Activated naive CD4-positive, alpha-beta T cell treated with anti-CD3 and anti-CD28 coated beads, Interleukin-2, amount 10 ng/mL, durations not matched to agents 7 days and 5 days (primary cell): ENCODE results near the gene ABCG5.

Experiments used
- CTCF ChIA-PET: fragments of 350-600 bp; sonication (Branson Sonifier 250); formaldehyde crosslinking; loops from one replicate; lab custom pipeline; 2021; ENCODE audit warnings: antibody characterized with exemption; lab: Charles Lee
- DNase-seq: peaks from one replicate; pipeline ENCODE4 v3.0.0-alpha.2; 2020
- H3K27ac Mint-ChIP-seq: one replicate; pipeline ENCODE4 v1.8.0; 2021; ENCODE audit warnings: mild to moderate bottlenecking, moderate library complexity, mixed read lengths
- H3K27me3 Mint-ChIP-seq: one replicate; pipeline ENCODE4 v1.8.0; 2021; ENCODE audit warnings: mild to moderate bottlenecking, mixed read lengths
- H3K36me3 Mint-ChIP-seq: one replicate; pipeline ENCODE4 v1.8.0; 2021; ENCODE audit warnings: mixed read lengths
- H3K4me1 Mint-ChIP-seq: one replicate; pipeline ENCODE4 v1.8.0; 2021; ENCODE audit warnings: mixed read lengths
- H3K4me3 Mint-ChIP-seq: one replicate; pipeline ENCODE4 v1.8.0; 2021; ENCODE audit warnings: mild to moderate bottlenecking, moderate library complexity, mixed read lengths
- H3K9me3 Mint-ChIP-seq: one replicate; pipeline ENCODE4 v1.8.0; 2021; ENCODE audit warnings: mixed read lengths

Gene ABCG5

DNA sequence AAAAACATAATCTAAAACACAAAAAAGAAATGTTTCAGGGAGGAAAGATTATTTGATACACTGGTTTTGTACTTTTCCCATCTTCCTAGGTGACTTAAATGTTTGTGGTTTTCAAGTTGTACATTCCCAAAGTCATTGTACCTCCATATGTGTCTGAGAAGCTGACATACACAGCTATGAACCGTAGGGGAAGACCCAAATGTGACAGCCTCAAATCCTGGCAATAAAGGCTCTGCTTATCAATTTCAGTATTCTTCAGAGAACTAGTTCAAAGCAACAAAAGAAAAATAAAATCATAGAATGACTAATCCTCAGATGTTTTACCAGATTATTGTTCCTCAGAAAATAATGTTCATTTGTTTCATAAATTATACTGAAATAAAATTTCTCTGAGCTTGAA, 62.3 kb downstream of the ABCG5 start:
- DNase-seq: no peak
- Mint-ChIP-seq H3K27me3 (peaks cover 6% of the 10 kb centered on the region), H3K9me3 (no peaks in the 10 kb centered on the region), H3K4me3 (no peak overlapping the region), H3K36me3 (no peaks in the 10 kb centered on the region), H3K27ac (no peak overlapping the region), H3K4me1 (peaks cover 11% of the 10 kb centered on the region)
- CTCF ChIA-PET: no interaction called here

DNA sequence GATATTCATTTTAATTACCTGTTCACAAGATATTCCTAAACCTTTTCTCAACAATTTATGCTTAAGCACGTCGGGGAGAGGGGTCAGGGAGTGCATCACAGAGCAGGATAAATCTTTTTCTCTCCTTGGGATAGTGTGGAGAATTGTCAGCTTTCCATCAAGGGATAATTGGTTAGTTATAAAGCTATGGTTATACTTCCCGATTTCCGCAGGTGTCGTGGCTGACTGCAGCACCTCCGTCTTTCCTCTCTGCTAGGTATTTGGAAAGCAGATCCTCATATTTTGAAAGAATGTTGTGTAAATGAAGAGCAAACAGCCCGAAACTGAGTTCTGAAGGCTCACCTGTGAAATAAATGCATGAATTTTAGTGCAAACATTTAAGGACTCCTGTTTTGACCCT, 64.0 kb downstream of the ABCG5 start:
- Mint-ChIP-seq H3K4me1 (peaks cover 11% of the 10 kb centered on the region), H3K9me3 (no peaks in the 10 kb centered on the region), H3K36me3 (no peaks in the 10 kb centered on the region), H3K4me3 (peak overlapping the region; percentile 80), H3K27ac (no peak overlapping the region), H3K27me3 (peaks cover 6% of the 10 kb centered on the region)
- CTCF ChIA-PET: interaction anchor here (0.7 to 1.0 kb wide), 3 partner anchors 8 to 161 kb away, joined by 3 read pairs; no protein-coding TSS in a partner anchor
- DNase-seq: no peak

DNA sequence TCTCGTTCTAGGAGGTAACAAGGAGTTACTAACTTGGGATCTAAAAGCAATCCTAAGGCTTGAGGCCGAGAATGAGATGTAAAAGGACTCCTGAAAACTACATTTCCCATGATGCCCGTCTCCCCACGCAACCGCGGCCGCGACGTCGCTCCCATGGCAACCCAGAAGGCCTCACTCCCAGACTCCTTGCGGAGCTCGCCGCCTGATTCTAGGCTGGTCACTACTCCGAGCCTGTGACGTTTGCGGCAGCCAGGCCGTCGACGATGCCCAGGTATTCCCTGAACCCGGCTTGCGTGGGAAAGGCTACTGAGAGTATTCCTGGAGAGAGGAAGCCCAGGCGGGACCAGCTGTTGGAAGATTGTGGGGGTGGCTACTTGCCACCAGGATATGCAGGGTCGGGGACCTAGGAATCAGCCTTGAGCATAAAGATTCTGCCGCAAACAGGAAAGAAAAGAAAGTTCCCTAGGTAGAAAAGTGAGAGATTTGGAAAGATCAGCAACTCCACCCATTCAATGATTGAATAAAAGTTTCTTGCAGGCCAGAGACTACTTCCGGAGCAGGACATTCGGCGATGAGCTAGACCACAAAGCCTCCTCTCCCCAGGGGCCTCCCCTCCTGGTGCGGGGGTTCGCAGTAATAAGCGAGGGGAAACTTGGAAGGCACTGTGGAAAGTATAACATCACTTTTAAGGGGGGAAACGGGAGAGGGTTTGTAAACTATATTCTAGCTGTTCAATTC, 64.6 kb downstream of the ABCG5 start, which contains the start of gene DYNC2LI1:
Gene DYNC2LI1 (plus strand): TSS at position 164 of the 738 bp plus-strand sequence. CDS start 100 bp downstream, at position 264.
- Mint-ChIP-seq H3K27ac (no peak within 1 kb of the TSS), H3K36me3 (no peaks in the 10 kb centered on the region), H3K9me3 (no peaks in the 10 kb centered on the region), H3K4me1 (peaks cover 11% of the 10 kb centered on the region), H3K27me3 (peaks cover 6% of the 10 kb centered on the region), H3K4me3 (peak within 1 kb of the TSS; percentile 80)
- CTCF ChIA-PET: interaction anchor here (0.5 to 1.0 kb wide), 4 partner anchors 9 to 162 kb away, joined by 3 read pairs; no protein-coding TSS in a partner anchor
- DNase-seq: peak; percentile 87

DNA sequence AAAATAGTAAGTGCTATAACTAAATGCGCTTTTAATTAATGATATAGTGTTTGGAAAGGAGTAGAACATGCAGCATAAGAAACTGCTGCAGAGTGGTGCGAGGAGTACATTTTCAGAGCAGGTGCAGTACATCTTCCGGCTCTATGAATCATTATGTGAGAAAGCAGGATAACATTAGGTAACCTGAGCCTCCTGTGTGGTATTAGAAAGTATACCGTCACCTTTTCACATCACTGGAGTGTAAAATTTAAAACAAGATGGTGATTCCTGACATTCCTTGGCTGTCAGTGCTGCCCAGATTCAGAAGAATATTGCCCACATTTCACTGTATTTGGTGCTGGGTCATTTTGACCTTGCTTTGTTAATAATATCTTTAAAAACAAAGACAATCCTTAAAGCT, 72.6 kb downstream of the ABCG5 start:
- no peak for DNase-seq
- no peak overlapping the region for H3K27ac Mint-ChIP-seq
- H3K4me1 Mint-ChIP-seq: no peaks in the 10 kb centered on the region
- no peak overlapping the region for H3K4me3 Mint-ChIP-seq
- no peaks in the 10 kb centered on the region for H3K9me3 Mint-ChIP-seq
- CTCF ChIA-PET: no interaction called here
- H3K36me3 Mint-ChIP-seq: no peaks in the 10 kb centered on the region
- H3K27me3 Mint-ChIP-seq: peaks cover 7% of the 10 kb centered on the region

DNA sequence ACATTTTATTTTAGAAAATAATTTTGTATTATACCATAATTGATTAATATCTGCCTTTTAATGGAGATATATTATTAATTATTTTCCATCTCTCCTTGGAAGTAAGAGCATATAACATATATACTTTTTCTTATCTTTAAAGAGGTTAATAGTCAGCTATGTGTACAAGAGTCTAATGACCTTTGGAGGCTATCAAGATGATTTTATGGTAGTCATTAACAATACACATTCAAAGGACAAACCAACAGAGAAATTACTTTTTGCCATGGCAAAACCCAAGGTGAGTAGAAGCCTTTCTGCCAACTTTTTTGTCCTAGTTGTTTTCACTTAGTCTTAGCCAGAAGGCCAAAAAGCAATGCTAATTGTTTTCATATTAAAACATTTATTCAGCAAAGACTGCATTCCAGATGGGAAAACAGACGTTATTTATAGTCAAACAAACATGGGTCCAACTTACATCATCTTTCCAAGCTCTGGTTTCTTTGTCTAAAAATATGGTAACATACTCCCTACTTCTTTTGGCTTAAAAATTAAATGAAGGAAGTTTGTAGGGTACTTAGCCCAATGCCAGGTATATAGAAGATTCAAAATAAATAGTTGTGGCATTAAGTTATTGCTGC, 74.4 kb downstream of the ABCG5 start:
- Mint-ChIP-seq H3K27ac (no peak overlapping the region), H3K4me1 (no peaks in the 10 kb centered on the region), H3K4me3 (no peak overlapping the region), H3K9me3 (no peaks in the 10 kb centered on the region), H3K27me3 (peaks cover 7% of the 10 kb centered on the region), H3K36me3 (no peaks in the 10 kb centered on the region)
- no peak for DNase-seq
- CTCF ChIA-PET: interaction anchor here (0.7 kb wide), 1 partner anchor 10 kb away, joined by 3 read pairs; no protein-coding TSS in a partner anchor

DNA sequence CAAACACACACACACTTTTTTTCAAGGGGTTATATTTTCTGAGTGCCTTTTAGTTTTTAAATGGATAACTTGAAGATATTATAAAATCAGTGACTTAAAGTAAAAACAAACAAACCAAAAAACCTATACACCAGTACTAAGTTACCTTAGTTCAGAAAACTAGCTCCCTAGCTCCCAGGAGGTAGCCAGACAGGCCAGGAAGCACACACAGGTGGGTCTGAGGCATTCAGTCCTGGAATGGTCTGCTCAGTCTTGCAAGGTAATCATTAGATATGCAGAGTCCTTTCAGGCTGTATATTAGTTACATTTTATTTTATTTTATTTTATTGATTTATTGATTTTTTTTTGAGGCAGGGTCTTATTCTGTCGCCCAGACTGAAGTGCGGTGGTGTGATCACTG, 75.5 kb downstream of the ABCG5 start:
- no peak overlapping the region for H3K27ac Mint-ChIP-seq
- CTCF ChIA-PET: no interaction called here
- no peak for DNase-seq
- no peaks in the 10 kb centered on the region for H3K36me3 Mint-ChIP-seq
- H3K9me3 Mint-ChIP-seq: no peaks in the 10 kb centered on the region
- H3K4me1 Mint-ChIP-seq: no peaks in the 10 kb centered on the region
- H3K4me3 Mint-ChIP-seq: no peak overlapping the region
- H3K27me3 Mint-ChIP-seq: no peaks in the 10 kb centered on the region
